OCI-LY3 (cell line): ENCODE results near the gene SLC16A5.

Experiments used
- H2AFZ ChIP-seq: fragments of 200-600, 300-600 bp; shearing (Covaris generic); 2 replicates; pipeline ENCODE4 v1.6.0; 2014; ENCODE audit warnings: antibody characterized with exemption, low read depth, low read length
- H3K27ac ChIP-seq: fragments of 200-600, 300-600 bp; sonication (generic); 2 replicates; pipeline ENCODE4 v1.5.1; 2014; ENCODE audit warnings: mild to moderate bottlenecking, low read length, moderate library complexity, mixed read lengths
- H3K27me3 ChIP-seq: fragments of 200-600, 300-600 bp; sonication (generic); 2 replicates; pipeline ENCODE4 v1.6.1; 2014; ENCODE audit warnings: low read depth, low read length, mixed read lengths
- H3K36me3 ChIP-seq: fragments of 200-600, 300-600 bp; sonication (generic); replicated peaks from 2 replicates; pipeline ENCODE3; 2014; ENCODE audit warnings: low read depth, low read length, mixed read lengths
- H3K4me1 ChIP-seq: fragments of 300-600, 200-600 bp; sonication (generic); 2 replicates; pipeline ENCODE4 v1.6.1; 2014; ENCODE audit warnings: low read length, mixed read lengths
- H3K4me2 ChIP-seq: fragments of 200-600, 300-600 bp; sonication (generic); 2 replicates; pipeline ENCODE4 v1.6.1; 2014; ENCODE audit warnings: low read length, mixed read lengths
- H3K4me3 ChIP-seq: fragments of 300-600, 200-600 bp; sonication (generic); 2 replicates; pipeline ENCODE4 v1.5.1; 2014; ENCODE audit warnings: antibody characterized with exemption, mild to moderate bottlenecking, low read length, moderate library complexity
- H3K79me2 ChIP-seq: fragments of 300-600, 200-600 bp; shearing (Covaris generic); 2 replicates; pipeline ENCODE4 v1.6.1; 2014; ENCODE audit warnings: mild to moderate bottlenecking, low read length, mixed read lengths
- H3K9ac ChIP-seq: fragments of 300-600, 200-600 bp; shearing (Covaris generic); 2 replicates; pipeline ENCODE4 v1.6.0; 2014; ENCODE audit warnings: mild to moderate bottlenecking, low read length, moderate library complexity
- H3K9me3 ChIP-seq: fragments of 200-600, 300-600 bp; shearing (Covaris generic); 2 replicates; pipeline ENCODE4 v1.6.1; 2014; ENCODE audit warnings: low read length, mixed read lengths; ENCODE audit not compliant: insufficient read depth
- H4K20me1 ChIP-seq: fragments of 200-600, 300-600 bp; sonication (generic); 2 replicates; pipeline ENCODE4 v1.6.1; 2016; ENCODE audit warnings: low read length, mixed read lengths; ENCODE audit not compliant: insufficient read depth
- CTCF ChIP-seq: fragments of 200-600, 300-600 bp; sonication (generic); IDR thresholded peaks from 2 replicates; pipeline ENCODE4 v1.5.1; 2014; ENCODE audit warnings: antibody characterized with exemption, low read length, low read depth
- EZH2phosphoT487 ChIP-seq: fragments of 200-600 bp; shearing (Covaris generic); IDR thresholded peaks from 2 replicates; pipeline ENCODE4 v1.6.1; 2018; ENCODE audit warnings: antibody characterized with exemption, mixed run types, low read depth

The SLC16A5 gene

GRCh38 chr17:75116737-75117136, 29.0 kb downstream of the SLC16A5 start:
- Histone ChIP-seq H3K9ac (no peak overlapping the region), H3K4me3 (no peak overlapping the region), H3K27ac (no peak overlapping the region), H3K27me3 (no peaks in the 10 kb centered on the region), H3K36me3 (peaks cover 21% of the 10 kb centered on the region), H2AFZ (no peak overlapping the region), H4K20me1 (no peaks in the 10 kb centered on the region), H3K4me2 (no peak overlapping the region), H3K4me1 (peaks cover 29% of the 10 kb centered on the region), H3K9me3 (no peaks in the 10 kb centered on the region), H3K79me2 (no peaks in the 10 kb centered on the region)
- TF ChIP-seq EZH2phosphoT487: no peak
- no peak for TF ChIP-seq CTCF

- H4K20me1 ChIP-seq: no peaks in the 10 kb centered on the region
- no peaks in the 10 kb centered on the region for H3K27me3 ChIP-seq
- TF ChIP-seq EZH2phosphoT487 (no peak), CTCF (no peak)
- H3K79me2 ChIP-seq: no peaks in the 10 kb centered on the region
- no peak overlapping the region for H3K9ac ChIP-seq
- peaks cover 29% of the 10 kb centered on the region for H3K4me1 ChIP-seq
- no peak overlapping the region for H3K4me3 ChIP-seq
- no peaks in the 10 kb centered on the region for H3K9me3 ChIP-seq
- H3K27ac ChIP-seq: no peak overlapping the region
- peaks cover 18% of the 10 kb centered on the region for H3K36me3 ChIP-seq
- H2AFZ ChIP-seq: no peak overlapping the region
- no peak overlapping the region for H3K4me2 ChIP-seq
These were observed 30.6 kb downstream of the SLC16A5 start for GRCh38 chr17:75118307-75118706.

DNA sequence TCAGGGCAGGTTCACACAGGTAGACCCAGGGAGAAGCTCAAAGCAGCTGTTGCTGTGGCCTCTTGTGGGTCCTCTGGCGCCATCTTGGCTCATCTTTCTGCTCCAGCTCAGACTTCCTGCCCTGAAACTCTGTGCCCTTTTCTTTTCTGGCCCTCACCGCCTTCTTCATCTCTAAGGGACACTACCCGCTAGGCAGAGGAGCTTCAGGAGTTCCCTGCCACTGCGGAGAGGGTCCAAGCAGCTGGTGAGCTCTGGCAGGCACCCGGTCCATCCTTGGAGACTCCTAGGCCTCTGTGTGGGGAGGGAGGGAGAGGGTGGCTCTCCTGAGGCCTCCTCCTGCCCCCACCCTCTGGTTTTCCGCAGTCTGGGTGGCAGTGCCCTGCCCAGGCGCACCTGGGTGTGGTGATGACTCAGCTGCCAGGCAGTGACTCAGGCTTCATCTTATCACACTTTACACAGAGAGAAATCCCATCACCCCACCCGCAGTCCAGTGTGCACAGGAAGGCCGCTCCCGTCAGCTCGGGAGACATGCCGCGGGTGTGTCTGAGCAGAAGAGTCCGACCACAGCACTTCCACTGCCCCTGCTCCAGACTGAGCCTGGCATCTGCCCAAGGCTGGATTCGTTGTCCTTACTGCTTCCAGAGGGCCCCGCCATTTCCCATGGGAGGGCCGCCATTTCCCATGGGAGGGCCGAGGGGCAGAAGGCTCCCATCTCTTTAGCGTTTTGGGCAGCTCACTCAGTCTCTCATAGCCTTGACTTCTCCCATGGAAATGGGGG, 36.5 kb downstream of the SLC16A5 start:
- Histone ChIP-seq H3K9me3 (no peaks in the 10 kb centered on the region), H3K4me2 (no peak overlapping the region), H4K20me1 (no peaks in the 10 kb centered on the region), H3K79me2 (no peaks in the 10 kb centered on the region), H3K9ac (no peak overlapping the region), H3K4me1 (peaks cover 7% of the 10 kb centered on the region), H2AFZ (no peak overlapping the region), H3K27me3 (no peaks in the 10 kb centered on the region), H3K27ac (no peak overlapping the region), H3K4me3 (no peak overlapping the region), H3K36me3 (peaks cover 5% of the 10 kb centered on the region)
- TF ChIP-seq EZH2phosphoT487 (no peak), CTCF (no peak)

DNA sequence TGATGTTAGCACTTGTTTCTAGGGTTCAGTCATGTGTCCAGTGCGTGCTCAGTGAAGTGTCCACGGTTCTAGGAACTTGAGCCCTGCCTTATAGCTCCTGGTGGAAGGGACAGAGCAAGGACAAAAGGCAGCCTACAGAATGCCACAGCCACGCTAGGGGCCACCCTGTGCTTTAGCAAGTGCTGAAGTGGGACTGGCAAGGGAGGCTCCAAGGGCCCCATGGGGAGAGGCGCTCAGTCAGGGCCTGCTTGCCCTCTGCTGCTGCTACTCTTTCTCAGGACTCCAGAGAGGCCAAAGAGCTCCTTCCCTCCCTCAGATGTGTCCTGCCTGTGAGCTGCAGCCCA, 37.0 kb downstream of the SLC16A5 start:
- H3K27ac ChIP-seq: no peak overlapping the region
- H3K79me2 ChIP-seq: peaks cover under 1% of the 10 kb centered on the region; the same call in 1 of the 2 replicates
- H3K27me3 ChIP-seq: no peaks in the 10 kb centered on the region
- TF ChIP-seq EZH2phosphoT487 (no peak), CTCF (no peak)
- no peak overlapping the region for H3K4me2 ChIP-seq
- no peak overlapping the region for H2AFZ ChIP-seq
- H3K9ac ChIP-seq: no peak overlapping the region
- H4K20me1 ChIP-seq: no peaks in the 10 kb centered on the region
- peaks cover 7% of the 10 kb centered on the region for H3K4me1 ChIP-seq
- no peaks in the 10 kb centered on the region for H3K9me3 ChIP-seq
- no peak overlapping the region for H3K4me3 ChIP-seq
- peaks cover 11% of the 10 kb centered on the region for H3K36me3 ChIP-seq
